Effector CD4-positive, alpha-beta T cell (primary cell): ENCODE measurements around the gene COG6.
A peak's percentile ranks its signal among the peaks of the same experiment; 100 is the strongest.

Experiments used
- DNase-seq: peaks from one replicate; pipeline ENCODE4 v3.0.0-alpha.2; 2020
- total RNA-seq: gene quantifications from one replicate; lab custom pipeline; 2026; lab: John Stamatoyannopoulos, UW

The COG6 gene
- 21.0 reads per million, percentile 48 among the genes with 10 or more reads in this experiment for total RNA-seq

- DNase-seq: peak; percentile 90
Measured at GRCh38 chr13:39655569-39656324, at the start of gene COG6. Gene COG6, plus strand, starts transcription at chr13:39655662. Its CDS starts 65 bp downstream, at chr13:39655727.

DNA sequence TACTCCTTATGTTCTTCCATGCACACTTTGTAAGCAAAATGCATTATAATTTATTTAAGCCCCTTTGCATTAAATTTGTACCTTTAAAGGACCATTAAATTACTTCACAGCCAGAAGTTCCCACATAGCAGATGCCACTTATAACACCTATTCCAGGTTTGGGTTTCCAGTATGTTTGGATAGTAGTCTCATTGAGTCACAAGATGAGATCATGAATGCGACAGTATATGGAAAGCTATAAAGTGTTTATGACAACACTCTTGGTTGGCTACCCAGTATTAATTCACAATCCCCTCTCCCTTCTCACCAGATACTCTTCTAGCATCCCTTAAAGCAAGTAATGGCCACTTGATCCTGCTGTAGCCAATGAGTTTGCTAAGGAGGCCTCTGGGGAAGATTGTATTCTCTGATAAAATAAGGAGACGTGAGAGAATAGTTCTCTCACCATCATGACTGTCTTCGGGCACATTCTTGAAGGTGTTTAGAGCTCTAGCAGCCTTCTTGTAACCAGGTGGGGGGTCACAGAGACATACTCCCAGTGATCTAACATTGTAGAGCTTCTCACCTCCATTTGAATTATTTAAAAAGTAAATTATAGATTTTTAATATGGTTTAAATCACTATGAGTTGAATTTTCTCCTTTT lies 49.7 kb upstream of the COG6 start:
- DNase-seq: no peak

DNA sequence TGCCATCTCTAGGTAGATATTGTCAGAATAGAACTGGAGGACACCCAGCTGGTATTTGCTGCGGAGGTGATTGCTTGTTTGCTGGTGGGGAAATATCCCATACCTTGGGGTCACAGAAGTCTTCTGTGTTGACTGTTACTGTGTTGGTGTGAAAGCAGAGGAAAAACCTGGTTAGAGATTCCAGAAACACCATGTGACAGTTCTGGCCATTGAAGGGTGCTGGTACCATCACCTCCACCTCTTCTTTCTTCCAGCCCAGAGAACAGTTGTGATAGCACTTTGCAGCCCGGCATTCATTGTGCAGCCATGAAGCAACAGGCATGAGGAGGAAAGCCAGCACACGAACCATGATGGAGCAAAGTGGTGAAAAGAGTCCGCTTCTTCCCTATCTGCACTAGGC lies 47.6 kb upstream of the COG6 start:
- no peak for DNase-seq

- peak; percentile 57 for DNase-seq
Measured at GRCh38 chr13:39612023-39612637, 43.3 kb upstream of the COG6 start.

- DNase-seq: peak; percentile 22
Measured at GRCh38 chr13:39616087-39616694, 39.3 kb upstream of the COG6 start.

GRCh38 chr13:39618561-39618960 lies 36.9 kb upstream of the COG6 start:
- DNase-seq: no peak

DNA sequence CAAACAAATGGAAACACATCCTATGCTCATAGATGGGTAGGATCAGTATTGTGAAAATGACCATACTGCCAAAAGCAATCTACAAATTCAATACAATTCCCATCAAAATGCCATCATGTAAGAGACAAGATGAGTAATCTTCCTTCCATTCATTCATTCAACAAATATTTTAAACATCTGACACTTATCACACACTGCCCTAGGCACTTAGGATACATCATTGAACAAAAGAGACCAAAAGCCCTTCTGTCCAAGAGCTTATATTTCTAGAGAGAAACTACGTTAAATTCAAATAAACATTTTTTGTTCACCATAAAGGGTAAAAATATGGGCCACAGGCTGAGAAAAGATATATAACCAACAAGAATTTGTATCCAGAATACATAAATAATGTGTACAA lies 32.0 kb upstream of the COG6 start:
- DNase-seq: no peak

DNA sequence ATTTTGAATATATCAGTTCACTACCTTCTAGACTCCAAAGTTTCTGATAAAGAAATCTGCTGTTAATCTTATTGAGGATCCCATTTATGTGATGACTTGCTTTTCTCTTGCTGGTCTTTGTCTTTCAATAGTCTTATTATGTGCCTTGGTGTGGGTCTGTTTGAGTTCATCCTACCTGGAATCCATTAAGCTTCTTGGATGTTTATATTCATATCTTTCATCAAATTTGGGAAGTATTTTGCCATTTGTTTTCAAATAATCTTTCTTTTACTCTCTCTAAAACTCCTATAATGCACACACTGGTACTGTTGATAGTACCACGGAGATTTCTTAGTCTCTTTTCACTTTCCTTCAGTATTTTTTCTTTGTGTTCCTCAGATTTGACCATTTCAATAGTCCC lies 24.2 kb upstream of the COG6 start:
- DNase-seq: no peak

- DNase-seq: no peak
Measured at GRCh38 chr13:39632994-39633393, 22.5 kb upstream of the COG6 start.

- DNase-seq: no peak
Measured at GRCh38 chr13:39635564-39635963, 19.9 kb upstream of the COG6 start.

DNA sequence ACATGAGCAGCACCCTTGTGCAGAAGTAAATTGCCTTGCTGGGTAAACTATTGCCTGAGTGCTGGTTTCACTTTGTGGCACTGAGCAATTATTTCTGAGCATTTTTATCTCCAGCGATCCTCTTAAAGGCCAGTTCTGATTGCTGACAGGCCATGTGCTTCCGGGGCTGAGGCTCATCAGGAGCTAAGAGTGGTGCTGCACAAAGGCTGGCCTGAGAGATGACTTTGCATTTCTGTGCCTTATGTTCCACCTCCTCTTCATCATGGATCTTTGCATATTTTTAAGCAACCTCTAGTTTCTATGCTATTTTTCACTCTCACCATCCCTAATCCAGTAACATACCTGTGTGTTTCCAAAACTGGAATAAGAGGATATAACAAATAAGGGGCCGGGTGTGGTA lies 17.6 kb upstream of the COG6 start:
- no peak for DNase-seq

DNA sequence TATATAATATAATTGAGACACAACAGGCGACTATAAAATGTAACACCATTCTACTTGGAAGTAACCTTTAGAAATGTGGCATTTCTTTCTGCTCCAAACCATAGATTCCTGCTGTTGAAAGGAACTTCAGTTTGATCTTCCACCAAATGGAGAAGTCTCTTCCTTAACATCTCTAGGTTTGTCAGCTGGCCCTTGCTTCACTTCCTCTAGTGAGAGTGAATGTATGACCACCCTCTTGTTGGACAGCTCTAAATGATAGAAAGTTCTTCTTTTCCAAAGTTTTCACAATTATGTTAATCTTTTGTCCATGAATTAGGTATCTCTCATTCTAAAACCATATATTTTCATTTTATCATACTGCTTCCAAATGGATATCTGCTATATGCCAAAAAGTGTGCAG lies 13.8 kb upstream of the COG6 start:
- DNase-seq: no peak

- no peak for DNase-seq
Measured at GRCh38 chr13:39646122-39646521, 9.3 kb upstream of the COG6 start.

GRCh38 chr13:39655041-39655568 lies 357 bp upstream of the COG6 start:
- no peak for DNase-seq

GRCh38 chr13:39656325-39656677 lies 839 bp downstream of the COG6 start:
- DNase-seq: no peak

DNA sequence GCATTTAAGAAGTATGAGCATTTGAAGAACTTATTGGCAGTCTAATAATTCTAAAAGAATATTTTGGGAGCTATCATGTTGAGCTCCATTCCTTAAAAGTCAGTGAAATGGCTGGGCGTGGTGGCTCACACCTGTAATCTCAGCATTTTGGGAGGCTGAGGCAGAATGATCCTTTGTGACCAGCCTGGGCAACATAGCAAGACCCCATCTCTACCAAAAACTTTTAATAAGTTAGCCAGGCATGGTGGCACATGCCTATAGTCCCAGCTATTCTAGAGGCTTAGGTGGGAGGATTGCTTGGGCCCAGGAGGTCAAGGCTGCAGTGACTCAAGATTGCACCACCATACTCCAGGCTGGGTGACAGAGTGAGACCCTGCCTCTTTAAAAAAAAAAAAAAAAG lies 8.0 kb downstream of the COG6 start:
- DNase-seq: no peak

- no peak for DNase-seq
Measured at GRCh38 chr13:39663958-39664357, 8.5 kb downstream of the COG6 start.

DNA sequence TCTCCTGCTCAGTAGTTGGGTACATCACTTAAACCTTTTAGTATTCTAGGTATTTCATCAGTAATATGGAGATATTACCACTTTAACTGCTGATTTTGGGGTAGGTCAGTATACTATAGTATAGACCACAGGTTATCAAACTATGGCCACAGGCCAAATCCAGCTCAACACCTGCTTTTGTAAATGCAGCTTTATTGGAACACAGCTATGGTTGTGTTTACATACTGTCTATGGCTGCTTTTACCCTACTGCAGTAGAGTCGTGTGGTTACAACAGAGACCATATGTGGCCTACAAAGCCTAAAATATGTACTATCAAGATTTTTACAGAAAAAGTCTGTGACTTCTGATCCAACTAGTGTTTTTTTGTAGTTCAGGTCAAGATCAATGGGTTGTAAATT lies 10.3 kb downstream of the COG6 start:
- DNase-seq: no peak

DNA sequence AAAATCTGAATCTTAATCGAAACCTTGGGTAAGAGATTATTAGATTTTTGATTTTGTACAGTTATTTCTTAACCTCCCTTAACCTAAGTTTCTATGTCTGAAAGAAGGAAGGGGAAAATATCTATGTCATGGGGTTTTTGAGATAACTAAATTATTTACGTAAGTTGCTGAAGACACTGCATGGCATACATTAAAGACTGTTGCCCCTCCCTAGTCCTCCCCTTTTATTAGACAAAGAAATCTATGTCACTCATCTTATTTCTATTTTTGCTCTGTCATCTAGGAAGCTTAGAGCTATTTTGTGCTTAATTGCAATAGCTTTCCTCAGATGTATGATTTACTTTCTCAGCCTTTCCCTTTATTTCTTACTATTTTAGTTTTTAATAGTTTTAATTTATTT lies 15.0 kb downstream of the COG6 start:
- no peak for DNase-seq

GRCh38 chr13:39672378-39673132 lies 17.1 kb downstream of the COG6 start:
- DNase-seq: no peak

GRCh38 chr13:39675904-39676303 lies 20.4 kb downstream of the COG6 start:
- no peak for DNase-seq

DNA sequence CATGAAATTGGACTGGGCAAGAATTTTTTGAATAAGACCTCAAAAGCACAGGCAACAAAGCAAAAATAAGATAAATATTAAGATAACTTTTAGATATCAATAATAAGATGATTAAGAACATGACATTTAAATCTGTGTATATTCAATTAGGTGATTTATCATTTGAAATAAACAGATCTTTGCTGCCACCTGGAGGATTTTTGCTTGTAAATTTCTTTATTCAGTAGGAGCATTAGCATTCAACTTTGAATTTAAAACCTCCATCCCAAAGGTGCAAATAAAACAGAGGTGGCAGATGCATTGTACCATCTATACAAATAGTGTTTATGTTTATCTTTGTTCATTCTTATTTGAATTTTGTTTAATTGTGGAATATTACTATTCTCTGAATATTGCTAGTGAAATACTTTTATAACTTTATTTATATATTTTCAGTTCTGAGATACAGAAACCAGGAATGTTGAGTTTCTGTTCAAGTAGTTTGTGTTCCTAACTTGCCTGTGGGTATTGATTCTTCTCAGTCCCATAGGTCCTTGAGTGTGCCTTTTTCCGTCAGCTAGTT lies 20.9 kb downstream of the COG6 start:
- DNase-seq: peak; percentile 20
